Neural cell (in vitro differentiated cells): Measurements from ENCODE around the gene METTL2B.
"Not testable (repeated sequence)": the region's sequence is repeated elsewhere in the genome, so short reads cannot be mapped to it uniquely, and the experiment has no call there.

ENCODE experiments used
- CTCF ChIP-seq: fragments of 450-650 bp; IDR thresholded peaks from 2 replicates; pipeline ENCODE4 v1.5.1; 2014; ENCODE audit warnings: antibody characterized with exemption, mild to moderate bottlenecking, moderate library complexity; ENCODE audit not compliant: poor library complexity, severe bottlenecking
- EP300 ChIP-seq: fragments of 450-650 bp; conservative IDR thresholded peaks from 2 replicates; pipeline ENCODE4 v1.6.1; 2014; ENCODE audit warnings: antibody characterized with exemption, mild to moderate bottlenecking, moderate library complexity; ENCODE audit not compliant: poor library complexity, severe bottlenecking
- EZH2 ChIP-seq: fragments of 200-600, 300-800 bp; shearing (Covaris generic), sonication (generic); IDR thresholded peaks from 2 replicates; pipeline ENCODE4 v1.6.1; 2014; ENCODE audit warnings: antibody characterized with exemption, low read length, borderline replicate concordance, mild to moderate bottlenecking; ENCODE audit not compliant: insufficient read depth, poor library complexity, severe bottlenecking
- POLR2AphosphoS5 ChIP-seq: IDR thresholded peaks from 2 replicates; pipeline ENCODE4 v1.6.1; 2012
- RAD21 ChIP-seq: fragments of 450-650 bp; conservative IDR thresholded peaks from 2 replicates; pipeline ENCODE4 v1.6.1; 2014; ENCODE audit warnings: antibody characterized with exemption, mild to moderate bottlenecking, moderate library complexity
- SMC3 ChIP-seq: fragments of 450-650 bp; conservative IDR thresholded peaks from 2 replicates; pipeline ENCODE4 v1.6.1; 2014; ENCODE audit warnings: antibody characterized with exemption, mild to moderate bottlenecking, moderate library complexity; ENCODE audit not compliant: poor library complexity
- TAF1 ChIP-seq: IDR thresholded peaks from 2 replicates; pipeline ENCODE4 v1.6.1; 2012; ENCODE audit warnings: low read depth

- not testable (repeated sequence) for TF ChIP-seq EP300, CTCF, EZH2, RAD21, POLR2AphosphoS5, SMC3, TAF1
These were observed 52.6 kb downstream of the METTL2B start for GRCh38 chr7:128529191-128529590.
